ENCODE measurements around the gene LRRC8A.

Gene LRRC8A

GRCh38 chr9:128902351-128903078, 20.6 kb downstream of the LRRC8A start:
- peak; percentile 86 to 88 for DNase-seq

GRCh38 chr9:128903079-128903461, 21.1 kb downstream of the LRRC8A start:
- no peak for DNase-seq

- no peak for DNase-seq
Measured at GRCh38 chr9:128903871-128904620, 22.1 kb downstream of the LRRC8A start.

GRCh38 chr9:128905964-128906363, 24.0 kb downstream of the LRRC8A start:
- no peak for DNase-seq

- no peak for DNase-seq
Measured at GRCh38 chr9:128906741-128907140, 24.8 kb downstream of the LRRC8A start.

GRCh38 chr9:128908372-128908771, 26.4 kb downstream of the LRRC8A start:
- DNase-seq, result no peak

GRCh38 chr9:128909859-128910258, 27.9 kb downstream of the LRRC8A start:
- DNase-seq, result no peak

- DNase-seq, result no peak
Measured at GRCh38 chr9:128910906-128911305, 29.0 kb downstream of the LRRC8A start.

GRCh38 chr9:128911529-128912035, 29.6 kb downstream of the LRRC8A start:
- DNase-seq, result no peak

- no peak for DNase-seq
Measured at GRCh38 chr9:128912270-128912853, 30.4 kb downstream of the LRRC8A start.

- DNase-seq, result no peak
Measured at GRCh38 chr9:128913048-128913900, 31.3 kb downstream of the LRRC8A start.

- DNase-seq, result no peak
Measured at GRCh38 chr9:128913995-128914772, 32.3 kb downstream of the LRRC8A start.

- DNase-seq, result no peak
Measured at GRCh38 chr9:128916204-128916603, 34.3 kb downstream of the LRRC8A start.

- no peak for DNase-seq
Measured at GRCh38 chr9:128916745-128917144, 34.8 kb downstream of the LRRC8A start.

GRCh38 chr9:128917151-128917849, 35.4 kb downstream of the LRRC8A start:
- DNase-seq, result no peak

- DNase-seq, result no peak
Measured at GRCh38 chr9:128918921-128919320, 37.0 kb downstream of the LRRC8A start.

GRCh38 chr9:128919402-128920089, 37.6 kb downstream of the LRRC8A start:
- DNase-seq, result no peak

GRCh38 chr9:128920381-128921058, 38.6 kb downstream of the LRRC8A start, which contains the start of gene PHYHD1:
Gene PHYHD1, plus strand, starts transcription at chr9:128920982. Its CDS starts 1,342 bp downstream, at chr9:128922324.
- DNase-seq, result no peak

- DNase-seq, result no peak
Measured at GRCh38 chr9:128921881-128922763, 40.2 kb downstream of the LRRC8A start.

Data from CD4-positive, alpha-beta T cell treated with Interleukin-1 beta for 1 hour (primary cell).